Cardiac muscle cell (in vitro differentiated cells and primary cell): ENCODE data around the gene STX19. TPM values are rescaled to one million over a fixed set of nuclear protein-coding genes. Genes with fewer than 3 reads are reported as not detected.

Source experiments
- DNase-seq, 2 donors: peaks; one replicate each; pipeline versions ENCODE4 v3.0.0 to v3.0.0-alpha.2; 2010 to 2017; ENCODE audit warnings: low read depth in 1 of 2, low spot score in 1 of 2
- H3K27ac ChIP-seq: fragments of 200-600 bp; sonication (generic); 2 replicates; pipeline ENCODE4 v1.5.1; 2016
- H3K27me3 ChIP-seq: fragments of 200-600 bp; sonication (generic); 2 replicates; pipeline ENCODE4 v1.6.0; 2016; ENCODE audit warnings: control low read depth
- H3K36me3 ChIP-seq: fragments of 200-600 bp; sonication (generic); 2 replicates; pipeline ENCODE4 v1.5.1; 2016; ENCODE audit warnings: control low read depth
- H3K4me1 ChIP-seq: fragments of 200-600 bp; sonication (generic); 2 replicates; pipeline ENCODE4 v1.8.1; 2017; ENCODE audit warnings: low read depth, mild to moderate bottlenecking, mixed run types
- H3K4me3 ChIP-seq: fragments of 200-600 bp; sonication (generic); 2 replicates; pipeline ENCODE4 v1.5.1; 2016; ENCODE audit warnings: mild to moderate bottlenecking
- H3K9me3 ChIP-seq: fragments of 200-600 bp; sonication (generic); 2 replicates; pipeline ENCODE4 v1.5.1; 2017; ENCODE audit warnings: low read depth, mild to moderate bottlenecking, control low read depth
- CTCF ChIP-seq: IDR thresholded peaks from 2 replicates; pipeline ENCODE4 v1.5.1; 2012; ENCODE audit warnings: low read depth, mild to moderate bottlenecking, low read length
- polyA plus RNA-seq: library from polyadenylated mRNA; unstranded; fragments of >200 nt; fragmentation: Nextera tagmentation; extraction: Ambion mirVana; gene quantifications from 2 replicates; pipeline ENCODE4 v1.2.1, GENCODE V29; 2016
- total RNA-seq: library from RNA; depleted of rRNA; stranded (reverse); fragments of >200 nt; gene quantifications from 2 replicates; pipeline ENCODE4 v1.2.3, GENCODE V29; 2016

STX19 gene
- total and polyA plus RNA-seq, 2 experiments from 2014 or later, result not detected

- peaks cover 11% of the 10 kb centered on the region for H3K4me1 ChIP-seq
- H3K9me3 ChIP-seq, result no peaks in the 10 kb centered on the region
- DNase-seq, result no peak
- H3K36me3 ChIP-seq, result no peaks in the 10 kb centered on the region
- TF ChIP-seq CTCF, result no peak
- H3K27ac ChIP-seq, result no peak overlapping the region
- H3K4me3 ChIP-seq, result no peak overlapping the region
- H3K27me3 ChIP-seq, result no peaks in the 10 kb centered on the region
Measured at GRCh38 chr3:93991631-93992030, 36.8 kb downstream of the STX19 start.

- no peaks in the 10 kb centered on the region for H3K27me3 ChIP-seq
- no peaks in the 10 kb centered on the region for H3K36me3 ChIP-seq
- no peak overlapping the region for H3K27ac ChIP-seq
- TF ChIP-seq CTCF, result no peak
- no peaks in the 10 kb centered on the region for H3K9me3 ChIP-seq
- peaks cover 11% of the 10 kb centered on the region for H3K4me1 ChIP-seq
- DNase-seq, result no peak
- H3K4me3 ChIP-seq, result no peak overlapping the region
Measured at GRCh38 chr3:93989241-93989640, 39.2 kb downstream of the STX19 start.

- Histone ChIP-seq H3K27me3 (no peaks in the 10 kb centered on the region), H3K9me3 (no peaks in the 10 kb centered on the region), H3K27ac (no peak overlapping the region), H3K36me3 (no peaks in the 10 kb centered on the region), H3K4me3 (no peak overlapping the region), H3K4me1 (peaks cover 11% of the 10 kb centered on the region)
- no peak for DNase-seq
- TF ChIP-seq CTCF, result no peak
Measured at GRCh38 chr3:93988764-93989163, 39.6 kb downstream of the STX19 start.

GRCh38 chr3:93988283-93988682, 40.1 kb downstream of the STX19 start:
- DNase-seq, result peak in 1 of 2 donors; percentile 19
- no peaks in the 10 kb centered on the region for H3K27me3 ChIP-seq
- H3K4me3 ChIP-seq, result no peak overlapping the region
- no peak for TF ChIP-seq CTCF
- H3K4me1 ChIP-seq, result peaks cover 11% of the 10 kb centered on the region
- no peaks in the 10 kb centered on the region for H3K36me3 ChIP-seq
- peak overlapping the region; percentile 41 for H3K27ac ChIP-seq
- no peaks in the 10 kb centered on the region for H3K9me3 ChIP-seq

GRCh38 chr3:93984618-93985017, 43.8 kb downstream of the STX19 start:
- TF ChIP-seq CTCF, result no peak
- Histone ChIP-seq H3K4me3 (no peak overlapping the region), H3K36me3 (no peaks in the 10 kb centered on the region), H3K27me3 (no peaks in the 10 kb centered on the region), H3K27ac (no peak overlapping the region), H3K9me3 (no peaks in the 10 kb centered on the region), H3K4me1 (peaks cover 18% of the 10 kb centered on the region)
- DNase-seq, result no peak

- TF ChIP-seq CTCF, result no peak
- no peaks in the 10 kb centered on the region for H3K9me3 ChIP-seq
- no peak overlapping the region for H3K27ac ChIP-seq
- DNase-seq, result no peak
- H3K4me3 ChIP-seq, result no peak overlapping the region
- H3K27me3 ChIP-seq, result no peaks in the 10 kb centered on the region
- H3K36me3 ChIP-seq, result no peaks in the 10 kb centered on the region
- H3K4me1 ChIP-seq, result peaks cover 18% of the 10 kb centered on the region
Measured at GRCh38 chr3:93983408-93983807, 45.0 kb downstream of the STX19 start.
